HCT116 (cell line): Measurements from ENCODE around the gene PITPNC1. TPM values are rescaled to one million over a fixed set of nuclear protein-coding genes. Genes with fewer than 3 reads are reported as not detected.

Experiments
- ATAC-seq: fragments of 200-7000 bp; cut with Tn5 transposase; 2 replicates; pipeline ENCODE4 v1.9.1; 2020; ENCODE audit warnings: mild to moderate bottlenecking, moderate library complexity
- BruUV-seq: library from RNA; stranded (reverse); fragments of 400-500 nt; replicated peaks from 2 replicates; lab custom pipeline; 2021; lab: Mats Ljungman, UMichigan
- CTCF ChIA-PET: fragments of 300-600 bp; sonication (Branson Sonifier 250); formaldehyde crosslinking; loops from one replicate; lab custom pipeline; 2021; ENCODE audit warnings: antibody characterized with exemption; lab: Charles Lee
- POLR2A ChIA-PET: fragments of 300-600, 350-600 bp; sonication (Branson Sonifier 250); formaldehyde crosslinking; loops from one replicate; lab custom pipeline; 2021; ENCODE audit warnings: antibody characterized with exemption; lab: Charles Lee
- RAD21 ChIA-PET, 2 experiments: fragments of 300-600 bp; sonication (Branson Sonifier 250); formaldehyde crosslinking; loops; one replicate each; lab custom pipeline; 2023; ENCODE audit warnings: low total read pairs in 2 of 2; ENCODE audit not compliant: uncharacterized antibody in 2 of 2, unreplicated experiment in 2 of 2, low non-redundant PET in 1 of 2; lab: Charles Lee
- DNase-seq: peaks from one replicate; pipeline ENCODE4 v3.0.0-alpha.2; 2010; ENCODE audit warnings: low read depth, low spot score
- H2AFZ ChIP-seq: fragments of 200-600 bp; shearing (Covaris generic), sonication (generic); 2 replicates; pipeline ENCODE4 v1.6.1; 2017; ENCODE audit warnings: low read depth, mixed run types, mixed read lengths, antibody characterized with exemption, low read length; ENCODE audit not compliant: poor library complexity, severe bottlenecking
- H3K27ac ChIP-seq: 2 replicates; pipeline ENCODE4 v1.5.1; 2012; ENCODE audit warnings: low read depth, low read length
- H3K27me3 ChIP-seq: fragments of 200-600 bp; sonication (generic); 2 replicates; pipeline ENCODE4 v1.6.1; 2016; ENCODE audit warnings: mixed run types, low read length, mixed read lengths; ENCODE audit not compliant: insufficient read depth
- H3K36me3 ChIP-seq, 2 experiments: fragments of 200-500 bp in 1 of 2; fragments of 200-600 bp in 1 of 2; sonication (Bioruptor generic) in 1 of 2; sonication (generic) in 1 of 2; 2 replicates each; pipeline versions ENCODE4 v1.5.1 to v1.6.1; 2014 to 2016; ENCODE audit warnings: low read length in 2 of 2, inconsistent platforms in 1 of 2, mixed read lengths in 1 of 2, mixed run types in 1 of 2; ENCODE audit not compliant: insufficient read depth in 2 of 2, control insufficient read depth in 1 of 2
- H3K4me1 ChIP-seq, 2 experiments: fragments of 200-600 bp in 1 of 2; sonication (generic) in 1 of 2; 2 replicates each; pipeline versions ENCODE4 v1.5.1 to v1.6.1; 2012 to 2017; ENCODE audit warnings: low read length in 2 of 2, inconsistent platforms in 1 of 2, mild to moderate bottlenecking in 1 of 2, mixed read lengths in 1 of 2, mixed run types in 1 of 2, moderate library complexity in 1 of 2; ENCODE audit not compliant: insufficient read depth in 2 of 2, control insufficient read depth in 1 of 2
- H3K4me2 ChIP-seq: fragments of 200-600 bp; sonication (generic); 2 replicates; pipeline ENCODE4 v1.6.1; 2017; ENCODE audit warnings: mixed run types, low read length, mixed read lengths
- H3K4me3 ChIP-seq, 2 experiments: fragments of 200-600 bp in 1 of 2; sonication (generic) in 1 of 2; replicated peaks in 1 of 2; 2 replicates each; pipeline ENCODE4 v1.5.1; 2011 to 2016; ENCODE audit warnings: low read length in 2 of 2, control low read depth in 1 of 2, low read depth in 1 of 2, mild to moderate bottlenecking in 1 of 2, mixed read lengths in 1 of 2, mixed run types in 1 of 2
- H3K79me2 ChIP-seq: fragments of 200-600 bp; sonication (generic); 2 replicates; pipeline ENCODE4 v1.6.1; 2017; ENCODE audit warnings: mild to moderate bottlenecking, mixed run types, low read length, moderate library complexity, mixed read lengths; ENCODE audit not compliant: insufficient read depth
- H3K9ac ChIP-seq: fragments of 200-600 bp; sonication (generic); 2 replicates; pipeline ENCODE4 v1.6.1; 2016; ENCODE audit warnings: low read length, mixed read lengths
- H3K9me2 ChIP-seq: fragments of 200-600 bp; sonication (generic), shearing (Covaris generic); 2 replicates; pipeline ENCODE4 v1.6.1; 2017; ENCODE audit warnings: mixed run types, mild to moderate bottlenecking, moderate library complexity; ENCODE audit not compliant: insufficient read depth
- H3K9me3 ChIP-seq, 2 experiments: fragments of 200-500 bp in 1 of 2; fragments of 200-600 bp in 1 of 2; sonication (Bioruptor generic) in 1 of 2; sonication (generic) in 1 of 2; 2 replicates each; pipeline ENCODE4 v1.6.1; 2014 to 2017; ENCODE audit warnings: low read length in 2 of 2, mixed read lengths in 2 of 2, inconsistent platforms in 1 of 2, low read depth in 1 of 2, mild to moderate bottlenecking in 1 of 2, mixed run types in 1 of 2, moderate library complexity in 1 of 2; ENCODE audit not compliant: control insufficient read depth in 1 of 2, insufficient read depth in 1 of 2
- H4K20me1 ChIP-seq: fragments of 200-600 bp; sonication (generic), shearing (Covaris generic); 2 replicates; pipeline ENCODE4 v1.6.1; 2017; ENCODE audit warnings: mixed run types, mild to moderate bottlenecking, moderate library complexity; ENCODE audit not compliant: insufficient read depth
- CBX3 ChIP-seq: IDR thresholded peaks from 2 replicates; pipeline ENCODE4 v1.6.1; 2012; ENCODE audit warnings: low read depth
- CEBPB ChIP-seq: IDR thresholded peaks from 2 replicates; pipeline ENCODE4 v1.6.1; 2012; ENCODE audit warnings: low read depth
- CTCF ChIP-seq, 3 experiments: fragments of 200-600 bp in 1 of 3; sonication (generic) in 1 of 3; IDR thresholded peaks in 2 of 3; conservative IDR thresholded peaks in 1 of 3; 2 replicates each; pipeline ENCODE4 v1.5.1; 2012 to 2017; ENCODE audit warnings: low read depth in 2 of 3, low read length in 2 of 3, antibody characterized with exemption in 1 of 3, borderline replicate concordance in 1 of 3, control low read depth in 1 of 3, mild to moderate bottlenecking in 1 of 3, mixed read lengths in 1 of 3, mixed run types in 1 of 3, moderate library complexity in 1 of 3; ENCODE audit not compliant: insufficient read depth in 1 of 3
- EGR1 ChIP-seq: IDR thresholded peaks from 2 replicates; pipeline ENCODE4 v1.6.1; 2012; ENCODE audit warnings: low read depth
- ELF1 ChIP-seq: IDR thresholded peaks from 2 replicates; pipeline ENCODE4 v1.6.1; 2012; ENCODE audit warnings: low read depth, borderline replicate concordance
- EZH2 ChIP-seq: fragments of 200-600 bp; sonication (generic); IDR thresholded peaks from 2 replicates; pipeline ENCODE4 v1.6.1; 2017; ENCODE audit warnings: antibody characterized with exemption, mixed run types
- JUND ChIP-seq: IDR thresholded peaks from 2 replicates; pipeline ENCODE4 v1.6.1; 2012
- POLR2A ChIP-seq: IDR thresholded peaks from 2 replicates; pipeline ENCODE4 v1.7.0; 2011; ENCODE audit warnings: borderline replicate concordance; ENCODE audit not compliant: insufficient read depth, insufficient read length; ENCODE audit errors: extremely low read depth
- POLR2AphosphoS5 ChIP-seq: IDR thresholded peaks from 2 replicates; pipeline ENCODE4 v1.6.1; 2011; ENCODE audit warnings: mild to moderate bottlenecking, low read depth, low read length, moderate library complexity
- REST ChIP-seq: IDR thresholded peaks from 2 replicates; pipeline ENCODE4 v1.6.1; 2012; ENCODE audit warnings: low read depth
- SIN3A ChIP-seq: IDR thresholded peaks from 2 replicates; pipeline ENCODE4 v1.6.1; 2012; ENCODE audit warnings: low read depth
- TCF7L2 ChIP-seq: IDR thresholded peaks from 2 replicates; pipeline ENCODE4 v1.7.0; 2011; ENCODE audit warnings: borderline replicate concordance, inconsistent platforms; ENCODE audit not compliant: insufficient read depth, insufficient read length; ENCODE audit errors: extremely low read depth
- YY1 ChIP-seq: IDR thresholded peaks from 2 replicates; pipeline ENCODE4 v1.6.1; 2011; ENCODE audit warnings: low read length, low read depth, moderate library complexity, mild to moderate bottlenecking; ENCODE audit not compliant: insufficient replicate concordance; ENCODE audit errors: extremely low read depth
- ZBTB33 ChIP-seq: IDR thresholded peaks from 2 replicates; pipeline ENCODE4 v1.6.1; 2011; ENCODE audit warnings: mild to moderate bottlenecking, low read length, moderate library complexity; ENCODE audit not compliant: insufficient replicate concordance; ENCODE audit errors: extremely low read depth
- ZFX ChIP-seq: fragments of 450-650 bp; IDR thresholded peaks from 2 replicates; pipeline ENCODE4 v1.6.1; 2017
- intact Hi-C: fragments of 100-400 bp; cut with micrococcal nuclease; formaldehyde crosslinking; loops from 2 replicates; pipeline ENCODE4 v1.10.0; 2022
- total RNA-seq: library from RNA; stranded (reverse); gene quantifications from one replicate; pipeline ENCODE4 v1.2.1, GENCODE V29; 2021; ENCODE audit not compliant: unreplicated experiment

Gene PITPNC1
- total RNA-seq, 1 experiment from 2014 or later: 41.9 TPM

- Histone ChIP-seq H3K36me3 (no peaks in the 10 kb centered on the region), H3K9ac (peak overlapping the region; percentile 86), H3K27ac (peak overlapping the region; percentile 73), H3K27me3 (no peaks in the 10 kb centered on the region), H2AFZ (no peak overlapping the region), H3K9me2 (no peaks in the 10 kb centered on the region), H3K4me3 (peak overlapping the region; percentile 66 to 89), H3K9me3 (no peaks in the 10 kb centered on the region), H4K20me1 (no peaks in the 10 kb centered on the region), H3K79me2 (peaks cover 27% of the 10 kb centered on the region; the same call in 1 of the 2 replicates), H3K4me1 (peaks cover 23 to 42% of the 10 kb centered on the region in 2 experiments), H3K4me2 (peak overlapping the region; percentile 97)
- DNase-seq (no peak), ATAC-seq (peak; percentile 21)
- POLR2A ChIA-PET: interaction anchor here (0.9 to 3.2 kb wide), 3 partner anchors 44 to 97 kb away, joined by 3 to 11 read pairs (median 8); no protein-coding TSS in a partner anchor
- TF ChIP-seq YY1 (no peak), POLR2AphosphoS5 (no peak), SIN3A (no peak), TCF7L2 (no peak), EZH2 (no peak), JUND (no peak), CTCF (IDR thresholded peaks at IDR 0.05 in 2 of 3, conservative IDR thresholded peaks at IDR 0.05 in 1 of 3; ENCODE audit: borderline replicate concordance in 1 of 3, insufficient read depth in 1 of 3, low read depth in 2 of 3, low read length in 2 of 3) (peak in 2 of 3 experiments; percentile 37 to 45; a peak in 4 of 6 replicates), CBX3 (no peak), ZBTB33 (peak; percentile 21), POLR2A (no peak), ZFX (peak; percentile 48; the same call in 1 of the 2 replicates), CEBPB (no peak), EGR1 (no peak), REST (no peak), ELF1 (no peak)
- CTCF ChIA-PET: interaction anchor here (0.6 to 3.6 kb wide), 14 partner anchors 10 to 320 kb away, joined by 3 to 41 read pairs (median 4); no protein-coding TSS in a partner anchor
- intact Hi-C loops: loop anchor here (1.0 to 5.0 kb wide), 4 partner anchors 45 to 450 kb away; partner anchors contain the start of gene BPTF
- RAD21 ChIA-PET: interaction anchor here in 1 of 2 experiments (0.5 kb wide), 1 partner anchor 63 kb away, joined by 7 read pairs; no protein-coding TSS in a partner anchor
- no TSS peak for BruUV-seq
Measured at GRCh38 chr17:67377488-67378453, 690 bp downstream of the PITPNC1 start.
